Activated T-helper 1 cell treated with anti-CD3 and anti-CD28 coated beads, Interleukin-12 subunit alpha, Interleukin-12 subunit beta, Interleukin-2, Interleukin-4 antibody, amounts not matched to agents 30 ng/mL and 10 ng/mL and 1 ng/mL, durations not matched to agents 14 hours and 24 hours and 36 hours (primary cell): ENCODE results near the gene CEP97. TPM values are rescaled to one million over a fixed set of nuclear protein-coding genes. Genes with fewer than 3 reads are reported as not detected.

Source experiments
- DNase-seq: peaks from one replicate; pipeline ENCODE4 v3.0.0; 2021; ENCODE audit warnings: low spot score
- H3K27ac Mint-ChIP-seq: one replicate; pipeline ENCODE4 v1.8.0; 2021; ENCODE audit warnings: mild to moderate bottlenecking, mixed read lengths
- H3K27me3 Mint-ChIP-seq: one replicate; pipeline ENCODE4 v1.8.0; 2022; ENCODE audit warnings: mild to moderate bottlenecking, moderate library complexity, mixed read lengths; ENCODE audit not compliant: insufficient read depth
- H3K36me3 Mint-ChIP-seq: one replicate; pipeline ENCODE4 v1.8.0; 2021; ENCODE audit warnings: low read depth, mixed read lengths
- H3K4me1 Mint-ChIP-seq: one replicate; pipeline ENCODE4 v1.8.0; 2021; ENCODE audit warnings: low read depth, mixed read lengths
- H3K4me3 Mint-ChIP-seq: one replicate; pipeline ENCODE4 v1.8.0; 2021; ENCODE audit warnings: mild to moderate bottlenecking, moderate library complexity, mixed read lengths
- H3K9me3 Mint-ChIP-seq: one replicate; pipeline ENCODE4 v1.8.0; 2021; ENCODE audit warnings: mixed read lengths
- intact Hi-C: fragments of 100-400 bp; cut with micrococcal nuclease; formaldehyde crosslinking; loops from one replicate; pipeline ENCODE4 v1.15.1; 2024
- total RNA-seq: library from RNA; stranded (reverse); gene quantifications from 2 replicates; pipeline ENCODE4 v1.2.3, GENCODE V29; 2022

CEP97 gene
- total RNA-seq, 1 donor from 2014 or later = 20.2 TPM

DNA sequence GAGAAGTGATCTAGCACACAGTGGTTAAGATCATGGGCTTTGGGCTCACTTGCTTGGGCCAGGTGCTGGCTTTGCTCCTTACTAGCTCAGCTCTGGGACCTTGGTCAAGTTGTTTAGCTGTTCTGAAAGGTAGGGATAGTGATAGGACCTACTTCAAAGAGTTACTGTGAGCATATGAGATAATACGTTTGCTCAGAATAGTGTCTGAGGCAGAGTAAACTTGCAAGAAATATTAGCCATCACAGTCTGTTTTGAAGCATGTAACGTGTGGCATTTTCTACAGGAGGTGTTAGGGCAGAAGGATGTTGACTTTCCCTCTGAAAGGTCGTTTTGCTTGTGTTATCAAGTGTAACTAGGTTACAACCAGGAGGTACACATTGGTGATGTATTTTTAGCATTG is 90.4 kb downstream of the CEP97 start:
- DNase-seq = no peak
- H3K27me3 Mint-ChIP-seq = no peaks in the 10 kb centered on the region
- H3K36me3 Mint-ChIP-seq = peaks cover 28% of the 10 kb centered on the region
- peaks cover 68% of the 10 kb centered on the region for H3K4me1 Mint-ChIP-seq
- no peak overlapping the region for H3K4me3 Mint-ChIP-seq
- intact Hi-C loops = loop anchor here (5.0 kb wide), 2 partner anchors 122 to 172 kb away; no protein-coding TSS in a partner anchor
- no peaks in the 10 kb centered on the region for H3K9me3 Mint-ChIP-seq
- H3K27ac Mint-ChIP-seq = peak overlapping the region; percentile 53

GRCh38 chr3:101816215-101817149 is 92.1 kb downstream of the CEP97 start:
- Mint-ChIP-seq H3K36me3 (peaks cover 31% of the 10 kb centered on the region), H3K27ac (no peak overlapping the region)
- intact Hi-C loops = no loop called here

GRCh38 chr3:101817992-101818391 is 93.6 kb downstream of the CEP97 start:
- no peaks in the 10 kb centered on the region for H3K27me3 Mint-ChIP-seq
- intact Hi-C loops = no loop called here
- no peak overlapping the region for H3K4me3 Mint-ChIP-seq
- no peak for DNase-seq
- H3K27ac Mint-ChIP-seq = no peak overlapping the region
- H3K36me3 Mint-ChIP-seq = peaks cover 36% of the 10 kb centered on the region
- H3K9me3 Mint-ChIP-seq = no peaks in the 10 kb centered on the region
- peaks cover 64% of the 10 kb centered on the region for H3K4me1 Mint-ChIP-seq

More at GRCh38 chr3:101816215-101817149, 92.1 kb downstream of the CEP97 start:
- Mint-ChIP-seq H3K9me3 (no peaks in the 10 kb centered on the region), H3K4me1 (peaks cover 61% of the 10 kb centered on the region), H3K4me3 (no peak overlapping the region), H3K27me3 (no peaks in the 10 kb centered on the region)
- no peak for DNase-seq

GRCh38 chr3:101819649-101820206 is 95.3 kb downstream of the CEP97 start:
- Mint-ChIP-seq H3K9me3 (no peaks in the 10 kb centered on the region), H3K27me3 (no peaks in the 10 kb centered on the region), H3K4me3 (no peak overlapping the region), H3K4me1 (peaks cover 48% of the 10 kb centered on the region), H3K36me3 (peaks cover 41% of the 10 kb centered on the region), H3K27ac (no peak overlapping the region)
- intact Hi-C loops = loop anchor here (1.0 kb wide), 1 partner anchor 8 kb away; no protein-coding TSS in a partner anchor
- no peak for DNase-seq

Other genes starting within 250 kb of the CEP97 start
- gene SENP7, start 211.4 kb upstream of the CEP97 start, total RNA-seq = 9.1 and 10.7 TPM in 2 replicates
- 59.9 and 60.5 TPM in 2 replicates for gene TRMT10C, start 162.7 kb upstream of the CEP97 start, total RNA-seq
- gene PCNP, start 150.4 kb upstream of the CEP97 start, total RNA-seq = 182 and 190 TPM in 2 replicates
- gene ZBTB11, start 47.5 kb upstream of the CEP97 start, total RNA-seq = 29.0 and 31.9 TPM in 2 replicates
- 1,454 and 1,462 TPM in 2 replicates for gene RPL24, start 37.9 kb upstream of the CEP97 start, total RNA-seq
- gene NXPE3, start 54.6 kb downstream of the CEP97 start, total RNA-seq = 17.6 and 17.8 TPM in 2 replicates
- 72.4 and 79.7 TPM in 2 replicates for gene NFKBIZ, start 124.9 kb downstream of the CEP97 start, total RNA-seq